GM23338 (cell line): Measurements from ENCODE around the gene CEP68. TPM values are rescaled to one million over a fixed set of nuclear protein-coding genes. Genes with fewer than 3 reads are reported as not detected.

ENCODE experiments used
- polyA plus RNA-seq: library from polyadenylated mRNA; unstranded; fragments of >200 nt; fragmentation: Nextera tagmentation; extraction: Ambion mirVana; gene quantifications from 2 replicates; pipeline ENCODE4 v1.2.1, GENCODE V29; 2016
- total RNA-seq: library from RNA; depleted of rRNA; stranded (reverse); fragments of >200 nt; shearing (Covaris generic); gene quantifications from 2 replicates; pipeline ENCODE4 v1.2.3, GENCODE V29; 2014; rRNA removed

The CEP68 gene
- total and polyA plus RNA-seq, 2 experiments from 2014 or later: 13.0 to 24.4 TPM

Other genes starting within 250 kb of the CEP68 start
- gene SLC1A4, start 67.0 kb upstream of the CEP68 start, total RNA-seq: 2.2 and 2.7 TPM in 2 replicates
- gene SLC1A4, start 67.0 kb upstream of the CEP68 start, polyA plus RNA-seq: 1.3 TPM in 2 replicates
- 93.6 and 94.8 TPM in 2 replicates for gene RAB1A, start 73.7 kb downstream of the CEP68 start, total RNA-seq
- 140 and 172 TPM in 2 replicates for gene RAB1A, start 73.7 kb downstream of the CEP68 start, polyA plus RNA-seq
- gene ACTR2, start 171.4 kb downstream of the CEP68 start, total RNA-seq: 87.6 and 95.8 TPM in 2 replicates
- gene ACTR2, start 171.4 kb downstream of the CEP68 start, polyA plus RNA-seq: 69.8 and 73.6 TPM in 2 replicates